H1 (cell line): Measurements from ENCODE around the gene TFB1M. TPM values are rescaled to one million over a fixed set of nuclear protein-coding genes. Genes with fewer than 3 reads are reported as not detected.

Experiments
- CTCF ChIA-PET: fragments of 300-600 bp; sonication (Branson Sonifier 250); formaldehyde crosslinking; loops from one replicate; lab custom pipeline; 2021; ENCODE audit not compliant: partially characterized antibody; lab: Charles Lee
- POLR2A ChIA-PET: fragments of 300-600 bp; sonication (Branson Sonifier 250); formaldehyde crosslinking; loops from one replicate; lab custom pipeline; 2021; ENCODE audit warnings: inconsistent platforms; ENCODE audit not compliant: partially characterized antibody; lab: Charles Lee
- DNase-seq, 2 experiments: peaks; one replicate each; pipeline versions ENCODE4 v3.0.0 to v3.0.0-alpha.2; 2010 to 2022; ENCODE audit warnings: low spot score in 2 of 2, low read depth in 1 of 2, mixed read lengths in 1 of 2
- FAIRE-seq: peaks from 2 replicates; lab custom pipeline; 2011; peaks lifted over from hg19 to GRCh38; lab: Jason Lieb, UNC
- H2AFZ ChIP-seq: 2 replicates; pipeline ENCODE4 v1.8.1; 2012; ENCODE audit warnings: low read length, inconsistent platforms
- H2AK5ac ChIP-seq: 2 replicates; pipeline ENCODE4 v1.6.1; 2013; ENCODE audit warnings: low read depth, low read length
- H2BK120ac ChIP-seq: replicated peaks from 2 replicates; pipeline ENCODE3; 2013; ENCODE audit warnings: low read depth, low read length, inconsistent platforms
- H2BK12ac ChIP-seq: 2 replicates; pipeline ENCODE4 v1.6.1; 2013; ENCODE audit warnings: low read depth, low read length
- H2BK15ac ChIP-seq: 2 replicates; pipeline ENCODE4 v1.6.1; 2013; ENCODE audit warnings: low read length
- H2BK20ac ChIP-seq: 2 replicates; pipeline ENCODE4 v1.6.1; 2013; ENCODE audit warnings: low read length
- H2BK5ac ChIP-seq: 2 replicates; pipeline ENCODE4 v1.6.1; 2013; ENCODE audit warnings: low read depth, low read length
- H3K14ac ChIP-seq: 2 replicates; pipeline ENCODE4 v1.6.1; 2013; ENCODE audit warnings: inconsistent platforms; ENCODE audit not compliant: insufficient read length
- H3K18ac ChIP-seq: 2 replicates; pipeline ENCODE4 v1.6.1; 2013; ENCODE audit warnings: low read length; ENCODE audit errors: extremely low read depth
- H3K23ac ChIP-seq: 2 replicates; pipeline ENCODE4 v1.6.1; 2013; ENCODE audit warnings: inconsistent platforms; ENCODE audit not compliant: insufficient read length
- H3K23me2 ChIP-seq: 2 replicates; pipeline ENCODE4 v1.6.1; 2013; ENCODE audit warnings: low read depth, low read length
- H3K27ac ChIP-seq: 2 replicates; pipeline ENCODE4 v1.6.1; 2011; ENCODE audit warnings: low read depth, low read length, inconsistent platforms
- H3K27me3 ChIP-seq, 4 experiments: replicated peaks in 1 of 4; 1 replicate in 1 of 4; 2 replicates in 3 of 4; pipeline versions ENCODE4 v1.6.1 to v1.8.1; 2011 to 2013; ENCODE audit warnings: low read length in 3 of 4, mild to moderate bottlenecking in 3 of 4, inconsistent platforms in 2 of 4, mixed read lengths in 2 of 4, moderate library complexity in 1 of 4; ENCODE audit not compliant: control insufficient read depth in 3 of 4, insufficient read depth in 3 of 4; ENCODE audit errors: extremely low read depth in 1 of 4
- H3K36me3 ChIP-seq, 4 experiments: 2 replicates each; pipeline versions ENCODE4 v1.6.1 to v1.8.1; 2011 to 2013; ENCODE audit warnings: mild to moderate bottlenecking in 4 of 4, low read length in 3 of 4, moderate library complexity in 2 of 4, control low read depth in 1 of 4, inconsistent platforms in 1 of 4; ENCODE audit not compliant: insufficient read depth in 4 of 4, control insufficient read depth in 2 of 4
- H3K4ac ChIP-seq: replicated peaks from 2 replicates; pipeline ENCODE3; 2013; ENCODE audit warnings: low read length, low read depth, mixed read lengths, inconsistent platforms; ENCODE audit not compliant: insufficient read length
- H3K4me1 ChIP-seq, 4 experiments: replicated peaks in 1 of 4; 1 replicate in 1 of 4; 2 replicates in 3 of 4; pipeline versions ENCODE4 v1.6.1 to v1.8.1; 2011 to 2013; ENCODE audit warnings: low read length in 3 of 4, inconsistent platforms in 2 of 4, mixed read lengths in 1 of 4; ENCODE audit not compliant: insufficient read depth in 4 of 4, control insufficient read depth in 3 of 4
- H3K4me2 ChIP-seq, 2 experiments: 2 replicates each; pipeline versions ENCODE4 v1.6.1 to v1.8.1; 2011 to 2013; ENCODE audit warnings: low read depth in 2 of 2, low read length in 2 of 2, control low read depth in 1 of 2, inconsistent platforms in 1 of 2, mild to moderate bottlenecking in 1 of 2; ENCODE audit not compliant: insufficient read depth in 1 of 2
- H3K4me3 ChIP-seq, 4 experiments: fragments of 200-600, 300-600 bp in 1 of 4; sonication (generic), shearing (Covaris generic), sonication (Bioruptor Twin) in 1 of 4; 2 replicates each; pipeline versions ENCODE4 v1.5.1 to v1.8.1; 2011 to 2016; ENCODE audit warnings: low read length in 4 of 4, low read depth in 3 of 4, control low read depth in 2 of 4, inconsistent platforms in 2 of 4, mild to moderate bottlenecking in 2 of 4, mixed read lengths in 1 of 4, moderate library complexity in 1 of 4; ENCODE audit not compliant: insufficient read depth in 2 of 4; ENCODE audit errors: extremely low read depth in 1 of 4
- H3K56ac ChIP-seq: replicated peaks from 2 replicates; pipeline ENCODE3; 2013; ENCODE audit warnings: low read depth, mild to moderate bottlenecking, mixed read lengths, low read length, inconsistent platforms; ENCODE audit not compliant: insufficient read length
- H3K79me1 ChIP-seq: 2 replicates; pipeline ENCODE4 v1.6.1; 2013; ENCODE audit warnings: low read depth, low read length, control low read depth
- H3K79me2 ChIP-seq, 2 experiments: 2 replicates each; pipeline versions ENCODE4 v1.6.1 to v1.8.1; 2012 to 2013; ENCODE audit warnings: low read length in 2 of 2, mild to moderate bottlenecking in 2 of 2, inconsistent platforms in 1 of 2; ENCODE audit not compliant: insufficient read depth in 2 of 2, control insufficient read depth in 1 of 2
- H3K9ac ChIP-seq, 4 experiments: replicated peaks in 1 of 4; 1 replicate in 1 of 4; 2 replicates in 3 of 4; pipeline versions ENCODE4 v1.6.1 to v1.8.1; 2011 to 2013; ENCODE audit warnings: low read depth in 3 of 4, low read length in 3 of 4, control low read depth in 2 of 4, mild to moderate bottlenecking in 2 of 4, moderate library complexity in 2 of 4, inconsistent platforms in 1 of 4; ENCODE audit errors: extremely low read depth in 1 of 4
- H3K9me3 ChIP-seq, 2 experiments: 2 replicates each; pipeline versions ENCODE4 v1.6.1 to v1.8.1; 2012 to 2013; ENCODE audit warnings: mild to moderate bottlenecking in 2 of 2, moderate library complexity in 2 of 2, control low read depth in 1 of 2, inconsistent platforms in 1 of 2, low read depth in 1 of 2, low read length in 1 of 2, mixed read lengths in 1 of 2; ENCODE audit not compliant: insufficient read depth in 2 of 2
- H4K20me1 ChIP-seq, 2 experiments: replicated peaks in 1 of 2; 2 replicates each; pipeline versions ENCODE3 to v1.8.1; 2011 to 2013; ENCODE audit warnings: inconsistent platforms in 2 of 2, low read length in 2 of 2, mild to moderate bottlenecking in 1 of 2; ENCODE audit not compliant: insufficient read depth in 2 of 2, control insufficient read depth in 1 of 2
- H4K5ac ChIP-seq: 2 replicates; pipeline ENCODE4 v1.6.1; 2013; ENCODE audit warnings: low read length, low read depth, mixed read lengths, inconsistent platforms; ENCODE audit not compliant: insufficient read length
- H4K8ac ChIP-seq: 2 replicates; pipeline ENCODE4 v1.8.0; 2013; ENCODE audit warnings: mild to moderate bottlenecking, moderate library complexity, low read length, inconsistent platforms; ENCODE audit not compliant: insufficient read depth; ENCODE audit errors: extremely low read depth
- H4K91ac ChIP-seq: replicated peaks from 2 replicates; pipeline ENCODE3; 2013; ENCODE audit warnings: low read length, mixed read lengths, inconsistent platforms; ENCODE audit not compliant: insufficient read length
- ASH2L ChIP-seq: fragments of 200-600, 300-600 bp; sonication (generic); IDR thresholded peaks from one replicate; pipeline ENCODE4 v1.7.1; 2017; ENCODE audit warnings: low read length
- BCL11A ChIP-seq, 2 experiments: IDR thresholded peaks; one replicate each; pipeline ENCODE4 v1.6.1; 2011; ENCODE audit warnings: low read depth in 2 of 2, low read length in 2 of 2, mild to moderate bottlenecking in 2 of 2
- BRCA1 ChIP-seq: IDR thresholded peaks from 2 replicates; pipeline ENCODE4 v1.6.1; 2012; ENCODE audit warnings: low read depth, low read length, improper control_type of control experiment
- CHD1 ChIP-seq: IDR thresholded peaks from 2 replicates; pipeline ENCODE4 v1.6.1; 2012; ENCODE audit warnings: low read depth, low read length, improper control_type of control experiment
- CREB1 ChIP-seq: IDR thresholded peaks from 2 replicates; pipeline ENCODE4 v1.6.1; 2012; ENCODE audit warnings: inconsistent platforms
- GABPA ChIP-seq: IDR thresholded peaks from 2 replicates; pipeline ENCODE4 v1.6.1; 2011; ENCODE audit warnings: mild to moderate bottlenecking, low read length, moderate library complexity, borderline replicate concordance; ENCODE audit not compliant: insufficient read depth
- KDM4A ChIP-seq: IDR thresholded peaks from one replicate; pipeline ENCODE4 v1.7.1; 2012; ENCODE audit warnings: low read depth, mild to moderate bottlenecking, moderate library complexity, low read length, inconsistent platforms; ENCODE audit not compliant: severe bottlenecking
- POLR2AphosphoS5 ChIP-seq: IDR thresholded peaks from 2 replicates; pipeline ENCODE4 v1.6.1; 2011; ENCODE audit warnings: low read depth, low read length
- SAP30 ChIP-seq: fragments of 300-600 bp; sonication (generic); IDR thresholded peaks from 2 replicates; pipeline ENCODE4 v1.7.1; 2012; ENCODE audit warnings: low read length, moderate library complexity, mild to moderate bottlenecking, inconsistent platforms; ENCODE audit not compliant: insufficient read depth, insufficient replicate concordance
- SP1 ChIP-seq: IDR thresholded peaks from 2 replicates; pipeline ENCODE4 v1.6.1; 2011; ENCODE audit warnings: low read depth, low read length
- SP2 ChIP-seq: IDR thresholded peaks from 2 replicates; pipeline ENCODE4 v1.6.1; 2012; ENCODE audit warnings: mild to moderate bottlenecking, low read length, inconsistent platforms
- SRF ChIP-seq: IDR thresholded peaks from 2 replicates; pipeline ENCODE4 v1.6.1; 2011; ENCODE audit warnings: mild to moderate bottlenecking, low read depth, low read length, moderate library complexity
- TAF7 ChIP-seq: optimal IDR thresholded peaks from 2 replicates; pipeline ENCODE3; 2011; ENCODE audit warnings: low read depth, mild to moderate bottlenecking, inconsistent platforms, low read length, moderate library complexity, borderline replicate concordance
- YY1 ChIP-seq: IDR thresholded peaks from 2 replicates; pipeline ENCODE4 v1.6.1; 2011; ENCODE audit warnings: low read depth, mild to moderate bottlenecking, low read length
- WGBS, 2 experiments: shearing (Covaris generic) in 1 of 2; methylation state at CpG; one replicate each; pipeline versions ENCODE4 v1.1.6 to v1.1.7; 2013 to 2015; ENCODE audit warnings: low lambda C conversion rate in 2 of 2, mixed read lengths in 2 of 2, inconsistent platforms in 1 of 2, low coverage in 1 of 2, missing lambda C conversion rate in 1 of 2; ENCODE audit not compliant: insufficient replicate concordance in 2 of 2, insufficient coverage in 1 of 2, insufficient read length in 1 of 2; ENCODE audit errors: extremely low coverage in 1 of 2, missing lambda C conversion rate in 1 of 2; 5-methylcytosine and 5-hydroxymethylcytosine counted together
- polyA plus RNA-seq, 7 experiments: library from polyadenylated mRNA; depleted of rRNA in 3 of 7; stranded (reverse) in 5 of 7; unstranded in 2 of 7; fragments of >200 nt in 5 of 7; fragments of 200-250 nt in 2 of 7; gene quantifications; 1 replicate in 5 of 7; 2 replicates in 1 of 7; 4 replicates in 1 of 7; pipeline versions ENCODE4 v1.2.1 to v1.2.3, GENCODE V29; 2011 to 2013; ENCODE audit warnings: missing spikeins in 2 of 7, mixed read lengths in 2 of 7
- total RNA-seq: library from RNA; stranded (reverse); fragmentation: NEBNext Ultra II Directional; extraction: Animal tissue kit (Norgen Biotek cat#: 25700); gene quantifications from 2 replicates; pipeline ENCODE4 v1.2.1, GENCODE V29; 2021
- TF ChIP-seq, protein P1 (sequence below): IDR thresholded peaks from 2 replicates; pipeline ENCODE4 v1.6.1; 2011; ENCODE audit warnings: low read depth, mild to moderate bottlenecking, low read length; ENCODE audit not compliant: insufficient read depth

TFB1M gene
- total and polyA plus RNA-seq, 2 of the 8 experiments (the other 6 are each of a cell fraction or from before 2014, with no cell fraction given) = 28.2 to 49.4 TPM

DNA sequence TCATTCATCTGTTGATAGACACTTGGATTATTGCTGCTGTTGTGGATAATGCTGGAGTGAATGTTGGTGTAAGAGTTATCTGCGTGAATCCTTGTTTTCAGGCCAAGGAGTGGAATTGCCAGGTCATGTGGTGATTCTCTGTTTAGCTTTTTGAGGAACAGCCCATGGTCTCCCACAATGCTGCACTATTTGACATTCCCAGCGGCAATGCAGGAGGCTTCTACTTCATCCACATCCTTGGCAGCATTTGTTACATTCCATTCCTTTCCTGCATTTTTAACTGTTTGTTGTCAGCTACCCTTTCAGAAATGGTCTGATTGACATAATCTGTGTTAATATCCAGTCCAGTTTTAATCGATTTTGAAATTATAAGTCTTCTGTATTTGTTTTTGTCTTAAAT, 102.2 kb downstream of the TFB1M start:
- Histone ChIP-seq H3K36me3 (peaks cover 0 to 9% (median 5%) of the 10 kb centered on the region in 4 experiments; a peak in 3 of 8 replicates), H2BK20ac (no peak overlapping the region), H3K14ac (no peak overlapping the region), H3K56ac (no peak overlapping the region), H3K79me2 (no peaks in the 10 kb centered on the region), H2BK5ac (no peak overlapping the region), H3K9ac (no peak overlapping the region), H3K9me3 (no peaks in the 10 kb centered on the region; a peak in 1 of 4 replicates), H2AFZ (no peak overlapping the region), H4K5ac (no peak overlapping the region), H4K91ac (no peak overlapping the region), H3K23ac (no peak overlapping the region), H3K4me2 (no peak overlapping the region), H3K18ac (no peak overlapping the region), H3K27ac (no peak overlapping the region), H2BK15ac (no peak overlapping the region), H3K79me1 (no peaks in the 10 kb centered on the region; the same call in 1 of the 2 replicates), H2AK5ac (no peak overlapping the region), H3K4me1 (peaks cover 3 to 5% (median 4%) of the 10 kb centered on the region in 4 experiments; a peak in 4 of 7 replicates), H3K23me2 (no peaks in the 10 kb centered on the region; the same call in 1 of the 2 replicates), H4K20me1 (no peaks in the 10 kb centered on the region), H3K27me3 (no peaks in the 10 kb centered on the region), H3K4ac (no peak overlapping the region), H3K4me3 (no peak overlapping the region), H2BK120ac (no peak overlapping the region), H4K8ac (no peak overlapping the region), H2BK12ac (no peak overlapping the region)
- DNase-seq (no peak), FAIRE-seq (no peak)
- WGBS, 2 experiments = 87% methylated on average over 3 of the region's 3 CpGs; no CpG with 5 or more reads in 1 of the 2 experiments
- ChIA-PET CTCF (interaction anchor here (1.2 to 2.2 kb wide), 3 partner anchors 11 to 36 kb away, joined by 4 to 8 read pairs (median 6); no protein-coding TSS in a partner anchor), POLR2A (no interaction called here)
- no peak for TF ChIP-seq GABPA
- TF ChIP-seq SP2 = no peak
- TF ChIP-seq YY1 = no peak
- no peak for TF ChIP-seq KDM4A
- no peak for TF ChIP-seq BRCA1
- TF ChIP-seq TAF7 = no peak
- TF ChIP-seq BCL11A (IDR thresholded peaks at IDR 0.05; ENCODE audit: low read depth in 2 of 2, low read length in 2 of 2) = no peak
- no peak for TF ChIP-seq CREB1
- TF ChIP-seq, protein P1, sequence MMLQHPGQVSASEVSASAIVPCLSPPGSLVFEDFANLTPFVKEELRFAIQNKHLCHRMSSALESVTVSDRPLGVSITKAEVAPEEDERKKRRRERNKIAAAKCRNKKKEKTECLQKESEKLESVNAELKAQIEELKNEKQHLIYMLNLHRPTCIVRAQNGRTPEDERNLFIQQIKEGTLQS = no peak
- TF ChIP-seq ASH2L = no peak
- no peak for TF ChIP-seq SAP30
- no peak for TF ChIP-seq CHD1
- TF ChIP-seq SRF = no peak
- TF ChIP-seq SP1 = no peak
- no peak for TF ChIP-seq POLR2AphosphoS5
